Measurements from ENCODE around the gene MAN1B1. TPM values are rescaled to one million over a fixed set of nuclear protein-coding genes. Genes with fewer than 3 reads are reported as not detected.

Gene MAN1B1
- total and polyA plus RNA-seq, 4 donors: 19.9 to 31.8 (median 26.5) TPM

DNA sequence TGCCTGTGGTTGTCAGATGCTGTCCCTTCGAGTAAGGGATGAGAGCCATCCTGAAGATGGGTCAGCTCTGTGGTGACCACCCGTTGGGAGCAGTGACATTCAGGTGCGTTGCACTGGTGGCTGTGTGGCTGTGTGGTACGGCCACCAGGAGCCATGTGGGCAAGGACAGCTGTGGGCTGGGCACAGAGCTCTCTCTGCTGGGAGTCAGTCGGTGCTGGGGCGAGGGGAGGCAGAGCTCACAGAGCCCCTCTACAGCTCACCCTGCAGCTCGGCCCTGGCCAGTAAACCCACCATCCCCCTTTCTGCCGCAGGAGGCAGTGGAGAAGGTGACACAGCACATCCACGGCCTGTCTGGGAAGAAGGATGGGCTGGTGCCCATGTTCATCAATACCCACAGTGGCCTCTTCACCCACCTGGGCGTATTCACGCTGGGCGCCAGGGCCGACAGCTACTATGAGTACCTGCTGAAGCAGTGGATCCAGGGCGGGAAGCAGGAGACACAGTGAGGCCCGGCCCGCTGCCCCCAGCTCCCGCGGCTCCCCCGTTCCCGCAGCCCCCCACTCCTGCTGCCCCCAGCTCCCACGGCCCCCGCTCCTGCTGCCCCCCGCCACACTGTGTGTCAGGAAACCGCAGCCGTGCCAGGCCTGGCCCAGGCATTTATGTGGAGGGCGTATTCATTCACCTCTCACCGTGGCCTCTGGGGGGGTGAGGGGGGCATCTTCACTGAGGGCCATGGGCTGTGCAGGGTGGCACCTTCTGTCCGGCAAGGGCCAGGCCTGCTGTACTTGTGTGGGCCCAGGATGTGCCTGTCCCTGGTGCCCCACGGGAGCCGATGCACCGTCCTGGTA lies 19.3 kb downstream of the MAN1B1 start:
- Histone ChIP-seq H3K4me1 (ENCODE audit: control insufficient read depth in 4 of 4, insufficient read depth in 4 of 4, low read length in 3 of 4) (no peaks in the 10 kb centered on the region), H3K9me3 (ENCODE audit: control insufficient read depth in 4 of 4, low read length in 3 of 4) (no peaks in the 10 kb centered on the region), H3K4me3 (ENCODE audit: low read depth in 1 of 3, low read length in 3 of 3) (no peak overlapping the region), H3K36me3 (ENCODE audit: control insufficient read depth in 4 of 4, insufficient read depth in 3 of 4, low read depth in 1 of 4, low read length in 3 of 4) (peaks cover 8 to 63% (median 34%) of the 10 kb centered on the region in 4 donors), H3K9ac (ENCODE audit: low read depth in 1 of 2, low read length in 2 of 2) (no peak overlapping the region), H3K27me3 (ENCODE audit: control insufficient read depth in 4 of 4, insufficient read depth in 4 of 4, low read length in 3 of 4) (no peaks in the 10 kb centered on the region), H3K27ac (ENCODE audit: low read depth in 1 of 2, low read length in 2 of 2) (no peak overlapping the region)
- 96% methylated on average over 31 of the region's 31 CpGs for WGBS
- TF ChIP-seq EGR1 (IDR thresholded peaks at IDR 0.05; ENCODE audit: low read depth in 2 of 2) (no peak), FOXA2 (IDR thresholded peaks at IDR 0.05) (no peak), JUND (IDR thresholded peaks at IDR 0.05) (no peak), YY1 (IDR thresholded peaks at IDR 0.05) (no peak), HNF4A (conservative IDR thresholded peaks at IDR 0.05) (no peak), RAD21 (IDR thresholded peaks at IDR 0.05) (no peak), NR2F2 (IDR thresholded peaks at IDR 0.05) (no peak), HNF4G (IDR thresholded peaks at IDR 0.05) (no peak)
- TF ChIP-seq, protein P1, sequence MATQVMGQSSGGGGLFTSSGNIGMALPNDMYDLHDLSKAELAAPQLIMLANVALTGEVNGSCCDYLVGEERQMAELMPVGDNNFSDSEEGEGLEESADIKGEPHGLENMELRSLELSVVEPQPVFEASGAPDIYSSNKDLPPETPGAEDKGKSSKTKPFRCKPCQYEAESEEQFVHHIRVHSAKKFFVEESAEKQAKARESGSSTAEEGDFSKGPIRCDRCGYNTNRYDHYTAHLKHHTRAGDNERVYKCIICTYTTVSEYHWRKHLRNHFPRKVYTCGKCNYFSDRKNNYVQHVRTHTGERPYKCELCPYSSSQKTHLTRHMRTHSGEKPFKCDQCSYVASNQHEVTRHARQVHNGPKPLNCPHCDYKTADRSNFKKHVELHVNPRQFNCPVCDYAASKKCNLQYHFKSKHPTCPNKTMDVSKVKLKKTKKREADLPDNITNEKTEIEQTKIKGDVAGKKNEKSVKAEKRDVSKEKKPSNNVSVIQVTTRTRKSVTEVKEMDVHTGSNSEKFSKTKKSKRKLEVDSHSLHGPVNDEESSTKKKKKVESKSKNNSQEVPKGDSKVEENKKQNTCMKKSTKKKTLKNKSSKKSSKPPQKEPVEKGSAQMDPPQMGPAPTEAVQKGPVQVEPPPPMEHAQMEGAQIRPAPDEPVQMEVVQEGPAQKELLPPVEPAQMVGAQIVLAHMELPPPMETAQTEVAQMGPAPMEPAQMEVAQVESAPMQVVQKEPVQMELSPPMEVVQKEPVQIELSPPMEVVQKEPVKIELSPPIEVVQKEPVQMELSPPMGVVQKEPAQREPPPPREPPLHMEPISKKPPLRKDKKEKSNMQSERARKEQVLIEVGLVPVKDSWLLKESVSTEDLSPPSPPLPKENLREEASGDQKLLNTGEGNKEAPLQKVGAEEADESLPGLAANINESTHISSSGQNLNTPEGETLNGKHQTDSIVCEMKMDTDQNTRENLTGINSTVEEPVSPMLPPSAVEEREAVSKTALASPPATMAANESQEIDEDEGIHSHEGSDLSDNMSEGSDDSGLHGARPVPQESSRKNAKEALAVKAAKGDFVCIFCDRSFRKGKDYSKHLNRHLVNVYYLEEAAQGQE (IDR thresholded peaks at IDR 0.05): no peak
- TF ChIP-seq, protein P2, sequence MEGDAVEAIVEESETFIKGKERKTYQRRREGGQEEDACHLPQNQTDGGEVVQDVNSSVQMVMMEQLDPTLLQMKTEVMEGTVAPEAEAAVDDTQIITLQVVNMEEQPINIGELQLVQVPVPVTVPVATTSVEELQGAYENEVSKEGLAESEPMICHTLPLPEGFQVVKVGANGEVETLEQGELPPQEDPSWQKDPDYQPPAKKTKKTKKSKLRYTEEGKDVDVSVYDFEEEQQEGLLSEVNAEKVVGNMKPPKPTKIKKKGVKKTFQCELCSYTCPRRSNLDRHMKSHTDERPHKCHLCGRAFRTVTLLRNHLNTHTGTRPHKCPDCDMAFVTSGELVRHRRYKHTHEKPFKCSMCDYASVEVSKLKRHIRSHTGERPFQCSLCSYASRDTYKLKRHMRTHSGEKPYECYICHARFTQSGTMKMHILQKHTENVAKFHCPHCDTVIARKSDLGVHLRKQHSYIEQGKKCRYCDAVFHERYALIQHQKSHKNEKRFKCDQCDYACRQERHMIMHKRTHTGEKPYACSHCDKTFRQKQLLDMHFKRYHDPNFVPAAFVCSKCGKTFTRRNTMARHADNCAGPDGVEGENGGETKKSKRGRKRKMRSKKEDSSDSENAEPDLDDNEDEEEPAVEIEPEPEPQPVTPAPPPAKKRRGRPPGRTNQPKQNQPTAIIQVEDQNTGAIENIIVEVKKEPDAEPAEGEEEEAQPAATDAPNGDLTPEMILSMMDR (IDR thresholded peaks at IDR 0.05; ENCODE audit: low read depth, low read length, missing input control): no peak
- no peak for DNase-seq (ENCODE audit: low spot score)

DNA sequence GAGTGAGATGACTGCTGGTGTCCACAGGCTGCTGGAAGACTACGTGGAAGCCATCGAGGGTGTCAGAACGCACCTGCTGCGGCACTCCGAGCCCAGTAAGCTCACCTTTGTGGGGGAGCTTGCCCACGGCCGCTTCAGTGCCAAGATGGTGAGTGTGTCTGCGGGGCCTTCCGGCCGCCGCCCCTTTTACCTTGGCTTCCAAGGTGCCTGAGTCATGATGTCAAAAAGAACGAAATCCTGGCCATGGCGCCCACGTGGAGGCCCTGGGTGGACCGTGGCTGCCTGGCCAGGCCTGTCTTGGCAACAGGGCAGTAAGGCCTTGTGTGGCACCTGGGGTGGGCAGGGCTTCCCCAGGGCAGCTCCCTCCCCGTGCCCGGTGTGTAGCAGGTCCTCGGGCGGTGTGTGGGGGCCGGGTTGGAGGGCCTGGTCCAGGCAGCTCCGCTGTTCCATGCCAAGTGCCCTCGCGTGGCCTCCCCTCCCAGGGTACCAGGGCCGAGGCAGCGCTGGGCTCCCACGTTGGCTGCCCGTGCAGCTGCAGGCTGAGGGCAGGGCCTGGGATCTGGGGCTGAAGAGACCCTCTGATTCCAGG lies 20.0 kb downstream of the MAN1B1 start:
- Histone ChIP-seq H3K27ac (ENCODE audit: low read depth in 1 of 2, low read length in 2 of 2) (no peak overlapping the region), H3K4me3 (ENCODE audit: low read depth in 1 of 3, low read length in 3 of 3) (no peak overlapping the region), H3K36me3 (ENCODE audit: control insufficient read depth in 4 of 4, insufficient read depth in 3 of 4, low read depth in 1 of 4, low read length in 3 of 4) (peaks cover 9 to 56% (median 27%) of the 10 kb centered on the region in 4 donors), H3K9ac (ENCODE audit: low read depth in 1 of 2, low read length in 2 of 2) (no peak overlapping the region), H3K4me1 (ENCODE audit: control insufficient read depth in 4 of 4, insufficient read depth in 4 of 4, low read length in 3 of 4) (no peaks in the 10 kb centered on the region), H3K9me3 (ENCODE audit: control insufficient read depth in 4 of 4, low read length in 3 of 4) (no peaks in the 10 kb centered on the region), H3K27me3 (ENCODE audit: control insufficient read depth in 4 of 4, insufficient read depth in 4 of 4, low read length in 3 of 4) (no peaks in the 10 kb centered on the region)
- no peak for DNase-seq (ENCODE audit: low spot score)
- 96% methylated on average over 27 of the region's 27 CpGs for WGBS
- TF ChIP-seq, protein P3, sequence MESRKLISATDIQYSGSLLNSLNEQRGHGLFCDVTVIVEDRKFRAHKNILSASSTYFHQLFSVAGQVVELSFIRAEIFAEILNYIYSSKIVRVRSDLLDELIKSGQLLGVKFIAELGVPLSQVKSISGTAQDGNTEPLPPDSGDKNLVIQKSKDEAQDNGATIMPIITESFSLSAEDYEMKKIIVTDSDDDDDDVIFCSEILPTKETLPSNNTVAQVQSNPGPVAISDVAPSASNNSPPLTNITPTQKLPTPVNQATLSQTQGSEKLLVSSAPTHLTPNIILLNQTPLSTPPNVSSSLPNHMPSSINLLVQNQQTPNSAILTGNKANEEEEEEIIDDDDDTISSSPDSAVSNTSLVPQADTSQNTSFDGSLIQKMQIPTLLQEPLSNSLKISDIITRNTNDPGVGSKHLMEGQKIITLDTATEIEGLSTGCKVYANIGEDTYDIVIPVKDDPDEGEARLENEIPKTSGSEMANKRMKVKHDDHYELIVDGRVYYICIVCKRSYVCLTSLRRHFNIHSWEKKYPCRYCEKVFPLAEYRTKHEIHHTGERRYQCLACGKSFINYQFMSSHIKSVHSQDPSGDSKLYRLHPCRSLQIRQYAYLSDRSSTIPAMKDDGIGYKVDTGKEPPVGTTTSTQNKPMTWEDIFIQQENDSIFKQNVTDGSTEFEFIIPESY (IDR thresholded peaks at IDR 0.05): no peak
- TF ChIP-seq TAF1 (conservative IDR thresholded peaks at IDR 0.05) (no peak), FOXA1 (IDR thresholded peaks at IDR 0.05) (no peak), JUND (IDR thresholded peaks at IDR 0.05) (no peak), FOXA2 (IDR thresholded peaks at IDR 0.05) (no peak), NR2F2 (IDR thresholded peaks at IDR 0.05) (no peak), HNF4A (conservative IDR thresholded peaks at IDR 0.05) (no peak)
- TF ChIP-seq, protein P1 (IDR thresholded peaks at IDR 0.05): no peak
